Islet of Langerhans (tissue), 1 donor: ENCODE measurements around the gene RHOD.

Experiments
- FAIRE-seq: peaks from one replicate; lab custom pipeline; 2011; peaks lifted over from hg19 to GRCh38; lab: Jason Lieb, UNC

RHOD gene, protein sequence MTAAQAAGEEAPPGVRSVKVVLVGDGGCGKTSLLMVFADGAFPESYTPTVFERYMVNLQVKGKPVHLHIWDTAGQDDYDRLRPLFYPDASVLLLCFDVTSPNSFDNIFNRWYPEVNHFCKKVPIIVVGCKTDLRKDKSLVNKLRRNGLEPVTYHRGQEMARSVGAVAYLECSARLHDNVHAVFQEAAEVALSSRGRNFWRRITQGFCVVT

GRCh38 chr11:67056267-67057204 is at the start of gene RHOD:
TSS of gene RHOD (plus strand) at chr11:67056847. CDS start at chr11:67056903, 56 bp downstream.
- no peak for FAIRE-seq

GRCh38 chr11:67007126-67007525 is 49.5 kb upstream of the RHOD start:
- no peak for FAIRE-seq

DNA sequence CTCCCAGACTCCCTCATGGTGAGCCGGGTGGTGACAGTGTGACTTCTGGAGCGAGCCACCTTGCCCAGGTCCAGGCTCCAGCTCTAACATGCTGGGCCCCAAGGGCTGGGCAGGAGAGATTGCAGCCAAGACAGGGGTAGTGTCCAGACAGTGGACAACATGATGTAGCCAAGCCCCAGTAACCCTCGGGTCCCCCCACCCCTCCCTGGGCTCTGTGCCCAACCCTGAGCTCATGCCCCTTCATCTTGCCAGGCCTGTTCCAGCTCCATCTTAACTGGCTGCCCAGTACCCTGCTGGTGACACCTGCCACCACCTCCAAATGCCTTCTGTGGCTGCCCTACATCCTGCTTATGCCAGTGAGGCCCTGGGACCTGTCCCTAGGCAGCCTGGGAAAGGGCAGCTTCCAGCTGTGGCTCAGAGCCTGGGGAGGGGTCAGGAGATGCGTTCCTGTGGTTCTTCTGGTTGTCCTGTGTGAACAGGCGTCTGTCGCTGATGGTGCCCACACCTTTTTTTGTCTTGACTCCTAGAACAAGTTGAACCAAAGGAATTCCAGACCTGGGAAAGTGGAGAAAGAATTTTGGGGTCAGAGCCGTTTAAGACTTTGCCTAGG is 46.2 kb upstream of the RHOD start:
- FAIRE-seq, result no peak

DNA sequence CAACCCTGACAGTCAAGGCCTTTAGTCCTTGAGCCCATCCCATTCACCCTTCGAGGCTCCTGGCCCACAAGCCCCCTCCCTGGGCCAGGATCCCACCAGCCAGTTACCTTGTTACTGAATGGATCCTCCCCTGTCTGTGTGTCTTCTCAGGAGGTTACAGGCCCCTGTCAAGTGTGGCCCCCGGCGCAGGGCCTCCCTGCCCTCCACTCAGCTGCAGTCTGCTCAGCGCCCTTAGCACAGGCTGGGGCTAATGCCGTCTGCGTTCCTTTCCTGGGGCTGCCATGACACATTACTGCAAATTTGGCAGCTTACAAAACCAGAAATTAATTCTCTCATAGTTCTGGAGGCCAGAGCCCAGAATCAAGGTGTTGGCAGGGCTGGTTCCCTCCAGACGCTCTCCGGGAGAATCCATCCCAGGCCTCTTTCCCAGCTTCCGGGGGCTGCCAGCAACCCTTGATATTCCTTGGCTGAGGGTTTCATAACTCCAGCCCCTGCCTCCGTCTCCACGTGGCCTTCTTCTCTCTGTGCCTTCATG is 43.1 kb upstream of the RHOD start:
- FAIRE-seq, result no peak

GRCh38 chr11:67014343-67014742 is 42.3 kb upstream of the RHOD start:
- FAIRE-seq, result no peak

- FAIRE-seq, result no peak
Measured at GRCh38 chr11:67015048-67015447, 41.6 kb upstream of the RHOD start.

- FAIRE-seq, result no peak
Measured at GRCh38 chr11:67016550-67016949, 40.1 kb upstream of the RHOD start.

DNA sequence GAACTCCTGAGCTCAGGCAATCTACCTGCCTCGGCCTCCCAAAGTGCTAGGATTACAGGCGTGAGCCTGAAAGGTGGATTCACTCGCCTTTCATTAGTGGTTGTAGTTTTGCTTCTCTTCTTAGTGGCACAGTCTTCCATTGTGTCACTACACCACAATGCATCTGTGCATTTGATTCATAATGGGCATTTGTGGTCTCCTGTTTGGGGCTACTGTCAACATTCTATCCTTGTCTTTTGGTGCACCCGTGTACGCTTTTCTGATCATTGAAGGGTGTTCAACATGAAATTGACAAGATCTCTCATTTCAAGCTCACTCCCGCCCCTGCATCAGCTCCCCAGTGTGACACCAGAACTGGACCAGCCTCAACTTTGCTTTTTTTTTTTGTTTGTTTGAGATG is 35.7 kb upstream of the RHOD start:
- no peak for FAIRE-seq

DNA sequence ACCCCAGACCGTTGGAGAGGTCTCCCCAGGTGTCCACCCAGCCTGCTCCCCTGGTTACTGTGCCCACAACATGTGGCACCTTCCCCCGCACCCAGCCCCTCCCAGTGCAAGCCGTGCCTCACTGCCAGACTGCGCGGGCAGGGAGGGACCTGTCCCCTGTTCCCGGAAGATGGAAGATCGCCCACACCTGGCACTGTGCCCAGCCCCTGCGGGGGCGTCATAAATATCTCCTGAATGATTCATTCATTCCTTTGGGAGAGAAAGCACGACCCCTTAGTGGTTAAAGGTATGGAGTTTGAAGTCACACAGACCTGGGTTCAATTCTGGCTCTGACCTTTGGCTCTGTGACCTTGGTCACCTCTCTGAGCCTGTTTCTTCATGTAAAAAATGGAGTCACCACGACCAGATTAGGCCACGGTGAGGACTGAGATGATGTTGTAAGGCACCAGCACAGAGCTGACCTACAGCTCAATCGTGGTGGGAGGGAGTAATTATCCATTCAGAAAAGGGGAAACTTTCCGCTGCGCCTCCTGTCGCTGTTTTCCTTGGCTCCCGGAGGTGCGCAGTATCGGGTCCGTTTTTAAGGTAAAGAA is 34.2 kb upstream of the RHOD start:
- no peak for FAIRE-seq

DNA sequence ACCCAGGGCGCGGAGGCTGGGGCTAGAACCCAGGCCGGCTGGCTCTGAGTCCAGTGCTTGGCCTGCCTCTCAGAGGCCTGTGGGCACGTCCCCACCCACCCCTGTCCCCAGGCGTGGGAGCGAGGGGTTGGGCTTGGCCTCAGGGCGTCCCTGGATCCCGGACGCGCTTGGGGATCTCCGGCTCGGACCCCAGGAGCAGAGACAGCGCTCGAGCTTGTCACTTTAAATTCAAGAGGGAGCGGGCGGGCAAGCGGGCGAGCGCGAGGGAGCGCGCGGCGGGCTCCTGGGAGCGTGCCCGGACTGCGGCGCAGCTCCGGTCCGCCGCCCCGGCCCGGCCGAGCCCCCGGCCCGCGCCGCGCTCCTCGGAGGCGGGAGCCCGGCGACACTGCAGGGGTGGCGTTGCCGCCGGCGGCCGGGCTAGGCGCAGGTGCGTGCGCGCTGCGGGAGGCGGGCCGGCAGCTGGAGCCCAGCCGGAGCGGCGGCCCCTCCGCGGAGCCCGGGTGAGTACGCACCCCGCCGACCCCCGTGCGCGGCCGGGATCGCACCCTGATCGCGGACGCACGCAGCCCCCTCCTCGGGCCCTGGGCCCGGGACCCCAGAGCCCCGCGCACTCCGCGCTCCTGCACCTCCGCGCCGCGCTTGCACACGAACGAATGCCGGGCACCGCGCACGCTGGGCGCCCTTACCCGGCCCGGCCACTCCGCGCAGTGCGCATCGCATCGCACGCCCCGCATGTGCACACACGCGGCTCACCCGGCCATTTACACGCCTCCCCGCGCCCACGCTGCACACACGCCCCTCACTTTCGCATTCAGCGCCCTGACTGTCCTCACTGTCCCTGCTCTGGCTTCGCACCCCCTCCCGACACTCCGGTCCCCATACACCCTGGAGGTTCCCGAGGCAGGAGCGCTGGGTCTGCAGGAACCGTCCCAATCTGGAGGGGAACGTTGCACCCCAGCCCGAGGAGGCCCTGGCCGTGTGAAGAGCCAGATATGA is 33.4 kb upstream of the RHOD start, which contains the start of gene SYT12:
Gene SYT12, plus strand, starts transcription at position 174 of the 996 bp plus-strand sequence. CDS start 7,011 bp downstream, outside the sequence.
- no peak for FAIRE-seq

DNA sequence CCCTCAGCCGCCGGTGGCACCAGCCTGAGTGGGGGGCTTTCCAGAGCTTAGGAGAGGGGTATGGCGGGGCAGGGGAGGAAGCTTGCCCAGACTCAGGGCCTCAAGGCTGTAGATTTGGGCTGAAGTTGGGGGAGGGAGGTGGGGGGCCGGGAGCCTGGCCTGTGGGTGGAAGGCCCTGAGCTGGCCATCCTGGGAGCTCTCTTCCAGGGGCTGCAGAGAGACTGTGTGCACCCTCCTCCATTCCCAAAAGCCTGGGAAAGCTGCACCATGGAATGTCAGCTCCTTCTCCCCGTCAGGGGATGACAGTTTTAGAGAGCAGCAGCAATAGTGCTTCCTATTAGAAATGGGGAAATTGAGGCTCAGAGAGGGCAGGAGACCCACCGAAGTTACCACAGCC is 32.7 kb upstream of the RHOD start:
- FAIRE-seq, result no peak

DNA sequence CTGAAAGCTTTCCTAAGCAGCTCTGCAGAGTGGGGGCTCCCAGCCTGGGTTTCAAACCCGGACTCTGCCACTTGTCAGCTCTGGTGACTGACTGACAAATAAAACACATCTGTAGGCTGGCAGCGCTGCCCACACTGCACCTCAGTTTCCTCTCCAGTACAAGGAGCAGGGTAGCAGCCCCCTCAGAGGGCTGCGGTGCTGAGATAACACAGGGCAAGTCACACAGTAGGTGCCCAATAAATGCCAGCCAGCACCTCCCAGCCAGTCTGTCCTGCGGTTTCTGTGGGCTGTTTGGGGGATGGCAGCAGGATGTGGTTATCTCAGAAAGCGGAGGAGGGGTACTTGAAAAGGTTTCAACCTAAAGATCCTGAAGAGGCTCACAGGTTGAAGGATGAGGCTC is 32.2 kb upstream of the RHOD start:
- FAIRE-seq, result no peak

- FAIRE-seq, result no peak
Measured at GRCh38 chr11:67024966-67025365, 31.7 kb upstream of the RHOD start.

GRCh38 chr11:67025750-67026149 is 30.9 kb upstream of the RHOD start:
- FAIRE-seq, result no peak

GRCh38 chr11:67026941-67027340 is 29.7 kb upstream of the RHOD start:
- FAIRE-seq, result no peak

DNA sequence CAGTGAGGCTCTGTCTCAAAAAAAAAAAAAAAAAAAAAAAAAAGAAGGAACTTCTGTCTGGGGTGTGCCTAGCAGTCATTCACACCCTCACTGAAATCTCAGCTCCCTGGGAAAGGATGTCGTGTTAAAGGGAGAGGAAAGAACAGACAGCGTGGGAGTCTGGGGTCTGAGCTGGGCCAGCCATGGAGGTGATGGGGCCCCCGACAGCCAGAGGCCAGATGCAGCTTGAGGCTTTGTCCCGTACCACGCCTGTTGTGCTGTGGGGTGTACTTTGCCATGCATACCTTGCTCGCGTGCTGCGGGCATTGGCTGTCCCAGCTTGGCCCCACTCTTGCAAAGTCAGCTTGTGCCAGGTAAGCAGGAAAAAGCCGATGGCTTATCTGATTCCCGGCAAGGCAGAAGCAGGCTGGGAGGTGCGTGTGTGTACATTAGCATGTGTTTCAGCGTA is 29.1 kb upstream of the RHOD start:
- no peak for FAIRE-seq

DNA sequence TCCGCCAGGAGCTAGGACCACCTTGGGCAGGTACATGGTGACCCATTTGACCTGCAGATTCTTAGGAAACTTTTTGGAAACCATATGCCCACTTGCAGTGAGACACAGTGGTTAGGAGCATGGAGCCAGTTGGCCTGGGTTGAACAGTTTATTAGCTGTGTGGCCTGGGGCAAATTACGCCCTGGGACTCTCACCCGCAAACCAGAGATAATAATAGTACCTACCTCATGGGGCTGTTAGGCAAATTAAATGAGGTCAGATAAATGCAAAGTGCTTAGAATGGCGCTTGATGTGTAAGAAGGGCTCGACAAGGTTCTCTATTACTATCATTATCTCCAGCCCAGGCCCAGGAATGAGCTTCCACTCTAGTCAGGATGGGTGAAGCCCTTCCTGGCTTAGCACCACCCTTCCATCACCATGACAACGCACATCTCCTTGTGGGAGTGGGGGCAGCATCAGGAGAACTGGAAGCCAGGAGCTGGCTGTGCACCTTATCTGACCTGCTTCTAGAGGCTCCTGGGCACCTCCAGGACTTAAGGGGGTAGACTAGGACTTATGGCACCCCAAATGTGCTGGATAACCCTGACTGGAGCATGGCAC is 28.6 kb upstream of the RHOD start:
- FAIRE-seq, result no peak

DNA sequence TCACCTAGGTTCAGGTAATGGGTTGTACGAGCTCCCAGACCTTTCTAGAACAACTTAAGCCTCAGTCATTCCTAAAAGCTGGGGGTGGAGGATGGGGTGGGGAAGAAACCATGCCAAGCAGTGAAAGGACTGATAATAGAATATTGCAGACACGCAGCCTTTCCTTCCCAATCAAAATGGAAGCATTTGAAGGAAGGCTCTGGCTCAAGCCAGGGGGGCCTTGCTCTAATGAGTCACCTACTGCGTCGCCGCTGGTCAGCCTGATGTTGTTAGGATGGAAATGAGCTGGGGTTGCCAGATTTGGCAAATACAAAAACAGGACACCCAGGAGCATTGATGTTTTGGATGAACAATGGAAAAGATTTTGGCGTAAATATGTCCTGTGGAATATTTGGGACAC is 27.5 kb upstream of the RHOD start:
- FAIRE-seq, result no peak

DNA sequence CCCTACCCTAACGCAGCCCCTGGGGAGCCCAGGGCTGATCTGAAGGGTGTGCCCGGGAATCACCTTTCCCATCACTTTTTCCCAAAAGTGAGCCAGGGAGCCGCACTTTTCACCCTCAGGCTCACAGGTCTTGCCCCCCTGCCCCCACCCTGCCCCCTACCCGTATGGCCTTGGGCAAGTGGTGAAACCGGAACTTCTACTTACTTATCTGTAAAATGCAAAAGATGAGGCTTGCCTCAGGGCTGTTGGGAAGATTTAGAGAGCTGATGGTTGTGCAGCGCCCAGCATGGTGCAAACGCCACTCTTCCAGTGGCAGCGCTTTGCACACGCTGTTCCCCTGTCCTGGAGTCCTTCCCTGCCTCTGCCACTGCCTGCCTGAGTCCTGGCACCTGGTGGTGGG is 25.7 kb upstream of the RHOD start:
- FAIRE-seq, result no peak

DNA sequence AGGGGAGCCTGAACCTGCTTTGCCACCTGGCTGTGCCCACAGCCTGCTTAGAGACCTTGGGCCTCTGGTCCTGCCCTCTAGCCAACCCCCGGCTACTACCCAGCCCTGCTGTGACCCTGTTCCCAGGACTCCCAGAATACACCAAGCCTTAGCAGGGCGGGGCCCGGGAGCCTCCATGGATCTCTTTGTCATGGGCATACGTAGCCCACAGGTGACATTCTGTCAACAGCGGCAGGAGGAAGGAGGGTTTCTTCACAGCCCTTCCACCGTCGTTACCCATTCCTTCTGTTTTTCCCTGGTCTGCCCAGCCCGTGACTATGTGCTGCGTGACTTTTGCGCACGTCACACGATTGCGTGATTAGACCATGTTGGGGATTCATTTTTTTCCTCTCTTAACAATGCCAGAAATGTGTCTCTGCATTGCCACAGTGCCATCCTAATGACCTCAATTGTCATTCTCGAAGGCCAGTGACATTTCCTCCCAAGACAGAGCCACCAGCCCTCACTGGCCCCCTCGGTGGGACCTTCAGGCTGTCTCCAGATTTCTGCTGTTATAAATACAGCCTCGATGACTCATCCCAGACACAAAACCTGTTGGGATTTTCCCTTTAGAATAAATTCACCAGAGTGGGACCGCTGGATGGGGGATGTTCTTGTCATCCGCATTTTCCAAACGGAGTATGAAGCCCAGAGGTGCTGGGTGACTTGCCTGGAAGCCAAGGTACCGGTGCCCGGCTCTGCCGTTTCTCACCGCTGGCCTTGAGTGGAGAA is 24.7 kb upstream of the RHOD start:
- no peak for FAIRE-seq
